Measurements from ENCODE around the gene MYO6.

- TF ChIP-seq CTCF (IDR thresholded peaks at IDR 0.05; ENCODE audit: poor library complexity) (no peak), EZH2 (IDR thresholded peaks at IDR 0.05; ENCODE audit: borderline replicate concordance) (no peak), EZH2phosphoT487 (IDR thresholded peaks at IDR 0.05; ENCODE audit: low read depth, severe bottlenecking, unreplicated experiment) (no peak)
Observed at GRCh38 chr6:75802366-75802765, 53.3 kb downstream of the MYO6 start.
